GM12878 (cell line): ENCODE measurements around the gene HADHA.

ENCODE experiments used
- CHD1 ChIP-seq: IDR thresholded peaks from 2 replicates; pipeline ENCODE4 v1.6.1; 2012; ENCODE audit warnings: low read depth, low read length, improper control_type of control experiment
- CTCF ChIP-seq, 3 experiments: IDR thresholded peaks in 2 of 3; conservative IDR thresholded peaks in 1 of 3; 2 replicates each; pipeline ENCODE4 v1.5.1; 2011; ENCODE audit warnings: low read depth in 3 of 3, low read length in 3 of 3, mild to moderate bottlenecking in 3 of 3, control low read depth in 2 of 3, moderate library complexity in 2 of 3, inconsistent platforms in 1 of 3, mixed read lengths in 1 of 3; ENCODE audit not compliant: control insufficient read depth in 2 of 3, insufficient read depth in 1 of 3; ENCODE audit errors: extremely low read depth in 1 of 3
- EZH2 ChIP-seq: IDR thresholded peaks from 2 replicates; pipeline ENCODE4 v1.6.1; 2012; ENCODE audit warnings: low read depth, mild to moderate bottlenecking, control low read depth, inconsistent platforms, low read length, borderline replicate concordance; ENCODE audit not compliant: control insufficient read depth
- HDAC2 ChIP-seq: fragments of 200-600 bp; sonication (generic); IDR thresholded peaks from 2 replicates; pipeline ENCODE4 v1.6.1; 2017
- MTA2 ChIP-seq: fragments of 450-650 bp; IDR thresholded peaks from 2 replicates; pipeline ENCODE4 v1.6.1; 2016; ENCODE audit warnings: low read depth, mild to moderate bottlenecking, moderate library complexity
- SIX5 ChIP-seq: IDR thresholded peaks from 2 replicates; pipeline ENCODE4 v1.6.1; 2011; ENCODE audit warnings: mild to moderate bottlenecking, low read depth, low read length, moderate library complexity; ENCODE audit not compliant: severe bottlenecking

GRCh38 chr2:26178246-26178645 lies 66.2 kb downstream of the HADHA start:
- TF ChIP-seq EZH2, result no peak
- no peak for TF ChIP-seq CHD1
- TF ChIP-seq HDAC2, result no peak
- TF ChIP-seq CTCF (IDR thresholded peaks at IDR 0.05 in 2 of 3, conservative IDR thresholded peaks at IDR 0.05 in 1 of 3; ENCODE audit: control insufficient read depth in 2 of 3, extremely low read depth in 1 of 3, insufficient read depth in 1 of 3, low read depth in 3 of 3, low read length in 3 of 3), result no peak
- TF ChIP-seq SIX5, result no peak
- TF ChIP-seq MTA2, result no peak
